OCI-LY1 (cell line): ENCODE results near the gene ATAT1.

ENCODE experiments used
- H2AFZ ChIP-seq: fragments of 200-600 bp; sonication (generic), shearing (Covaris generic); 2 replicates; pipeline ENCODE4 v1.6.0; 2014; ENCODE audit warnings: antibody characterized with exemption, mild to moderate bottlenecking, low read length
- H3F3A ChIP-seq: fragments of 200-600 bp; sonication (generic), shearing (Covaris generic); 2 replicates; pipeline ENCODE4 v1.6.0; 2014; ENCODE audit warnings: mild to moderate bottlenecking, antibody characterized with exemption, low read length, moderate library complexity; ENCODE audit not compliant: insufficient read depth
- H3K27ac ChIP-seq: fragments of 200-600 bp; sonication (generic); 2 replicates; pipeline ENCODE4 v1.5.1; 2014; ENCODE audit warnings: low read length, mixed run types, mild to moderate bottlenecking, low read depth; ENCODE audit not compliant: poor library complexity, severe bottlenecking
- H3K27me3 ChIP-seq: fragments of 200-600 bp; sonication (generic); 2 replicates; pipeline ENCODE4 v1.6.0; 2014; ENCODE audit warnings: antibody characterized with exemption, mild to moderate bottlenecking, low read length, moderate library complexity; ENCODE audit not compliant: insufficient read depth
- H3K36me3 ChIP-seq: fragments of 200-600 bp; sonication (generic); 2 replicates; pipeline ENCODE4 v1.6.1; 2014; ENCODE audit warnings: mild to moderate bottlenecking, antibody characterized with exemption, low read length, moderate library complexity, mixed read lengths; ENCODE audit not compliant: insufficient read depth
- H3K4me1 ChIP-seq: fragments of 200-600 bp; sonication (generic); 2 replicates; pipeline ENCODE4 v1.5.1; 2014; ENCODE audit warnings: mild to moderate bottlenecking, low read length, moderate library complexity; ENCODE audit not compliant: insufficient read depth, severe bottlenecking
- H3K4me2 ChIP-seq: fragments of 200-600 bp; sonication (generic), shearing (Covaris generic); 2 replicates; pipeline ENCODE4 v1.6.1; 2014; ENCODE audit warnings: low read length
- H3K4me3 ChIP-seq: fragments of 200-600 bp; sonication (generic); 2 replicates; pipeline ENCODE4 v1.5.1; 2014; ENCODE audit warnings: low read length, low read depth, mild to moderate bottlenecking, mixed read lengths; ENCODE audit not compliant: poor library complexity, severe bottlenecking
- H3K79me2 ChIP-seq: fragments of 200-600 bp; shearing (Covaris generic); 2 replicates; pipeline ENCODE4 v1.6.1; 2016; ENCODE audit warnings: mixed run types, low read length, mixed read lengths; ENCODE audit not compliant: insufficient read depth
- H3K9ac ChIP-seq: fragments of 200-600 bp; sonication (generic), shearing (Covaris generic); 2 replicates; pipeline ENCODE4 v1.6.1; 2014; ENCODE audit warnings: mild to moderate bottlenecking, low read length, mixed read lengths
- H3K9me2 ChIP-seq: fragments of 200-600 bp; sonication (generic), shearing (Covaris generic); 2 replicates; pipeline ENCODE4 v1.6.1; 2014; ENCODE audit warnings: low read depth, mild to moderate bottlenecking, low read length, mixed read lengths
- H3K9me3 ChIP-seq: fragments of 200-600 bp; shearing (Covaris generic); 2 replicates; pipeline ENCODE4 v1.6.1; 2014; ENCODE audit warnings: low read length, mixed read lengths
- H4K20me1 ChIP-seq: fragments of 200-600 bp; sonication (generic), shearing (Covaris generic); 2 replicates; pipeline ENCODE4 v1.6.0; 2016; ENCODE audit warnings: mild to moderate bottlenecking, low read length; ENCODE audit not compliant: insufficient read depth
- EZH2 ChIP-seq: fragments of 200-600 bp; sonication (generic), shearing (Covaris generic); IDR thresholded peaks from 2 replicates; pipeline ENCODE4 v1.8.0; 2017; ENCODE audit warnings: borderline replicate concordance, mixed run types, mild to moderate bottlenecking, antibody characterized with exemption, low read length, moderate library complexity, mixed read lengths
- TF ChIP-seq, protein P1 (sequence below): fragments of 200-600 bp; sonication (generic), shearing (Covaris generic); IDR thresholded peaks from 2 replicates; pipeline ENCODE4 v1.5.1; 2017; ENCODE audit warnings: mild to moderate bottlenecking, antibody characterized with exemption, low read length, moderate library complexity, mixed read lengths

Gene ATAT1

GRCh38 chr6:30689022-30689865, 62.6 kb downstream of the ATAT1 start:
- H4K20me1 ChIP-seq, result no peaks in the 10 kb centered on the region
- no peaks in the 10 kb centered on the region for H3K27me3 ChIP-seq
- peak overlapping the region; percentile 64 for H3K4me3 ChIP-seq
- peaks cover 66% of the 10 kb centered on the region for H3K4me1 ChIP-seq
- H3K27ac ChIP-seq, result peak overlapping the region; percentile 95
- peaks cover 12% of the 10 kb centered on the region for H3K79me2 ChIP-seq
- peaks cover 14% of the 10 kb centered on the region for H3F3A ChIP-seq
- peak overlapping the region; percentile 62 for H3K9ac ChIP-seq
- peak overlapping the region; percentile 75 for H3K4me2 ChIP-seq
- no peak for TF ChIP-seq EZH2
- TF ChIP-seq, protein P1, sequence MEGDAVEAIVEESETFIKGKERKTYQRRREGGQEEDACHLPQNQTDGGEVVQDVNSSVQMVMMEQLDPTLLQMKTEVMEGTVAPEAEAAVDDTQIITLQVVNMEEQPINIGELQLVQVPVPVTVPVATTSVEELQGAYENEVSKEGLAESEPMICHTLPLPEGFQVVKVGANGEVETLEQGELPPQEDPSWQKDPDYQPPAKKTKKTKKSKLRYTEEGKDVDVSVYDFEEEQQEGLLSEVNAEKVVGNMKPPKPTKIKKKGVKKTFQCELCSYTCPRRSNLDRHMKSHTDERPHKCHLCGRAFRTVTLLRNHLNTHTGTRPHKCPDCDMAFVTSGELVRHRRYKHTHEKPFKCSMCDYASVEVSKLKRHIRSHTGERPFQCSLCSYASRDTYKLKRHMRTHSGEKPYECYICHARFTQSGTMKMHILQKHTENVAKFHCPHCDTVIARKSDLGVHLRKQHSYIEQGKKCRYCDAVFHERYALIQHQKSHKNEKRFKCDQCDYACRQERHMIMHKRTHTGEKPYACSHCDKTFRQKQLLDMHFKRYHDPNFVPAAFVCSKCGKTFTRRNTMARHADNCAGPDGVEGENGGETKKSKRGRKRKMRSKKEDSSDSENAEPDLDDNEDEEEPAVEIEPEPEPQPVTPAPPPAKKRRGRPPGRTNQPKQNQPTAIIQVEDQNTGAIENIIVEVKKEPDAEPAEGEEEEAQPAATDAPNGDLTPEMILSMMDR, result no peak
- no peak overlapping the region for H2AFZ ChIP-seq
- H3K9me2 ChIP-seq, result no peaks in the 10 kb centered on the region
- no peaks in the 10 kb centered on the region for H3K9me3 ChIP-seq
- H3K36me3 ChIP-seq, result no peaks in the 10 kb centered on the region

GRCh38 chr6:30689985-30690384, 63.3 kb downstream of the ATAT1 start:
- no peaks in the 10 kb centered on the region for H3K27me3 ChIP-seq
- H3K4me3 ChIP-seq, result peak overlapping the region; percentile 64
- H3K4me1 ChIP-seq, result peaks cover 62% of the 10 kb centered on the region
- no peaks in the 10 kb centered on the region for H3K9me2 ChIP-seq
- no peak overlapping the region for H2AFZ ChIP-seq
- H3F3A ChIP-seq, result peaks cover 14% of the 10 kb centered on the region
- peak overlapping the region; percentile 75 for H3K4me2 ChIP-seq
- H3K9me3 ChIP-seq, result no peaks in the 10 kb centered on the region
- no peaks in the 10 kb centered on the region for H3K36me3 ChIP-seq
- no peaks in the 10 kb centered on the region for H4K20me1 ChIP-seq
- peaks cover 6% of the 10 kb centered on the region for H3K79me2 ChIP-seq
- peak overlapping the region; percentile 95 for H3K27ac ChIP-seq
- H3K9ac ChIP-seq, result peak overlapping the region; percentile 62
- TF ChIP-seq EZH2, result no peak
- TF ChIP-seq, protein P1, result no peak

DNA sequence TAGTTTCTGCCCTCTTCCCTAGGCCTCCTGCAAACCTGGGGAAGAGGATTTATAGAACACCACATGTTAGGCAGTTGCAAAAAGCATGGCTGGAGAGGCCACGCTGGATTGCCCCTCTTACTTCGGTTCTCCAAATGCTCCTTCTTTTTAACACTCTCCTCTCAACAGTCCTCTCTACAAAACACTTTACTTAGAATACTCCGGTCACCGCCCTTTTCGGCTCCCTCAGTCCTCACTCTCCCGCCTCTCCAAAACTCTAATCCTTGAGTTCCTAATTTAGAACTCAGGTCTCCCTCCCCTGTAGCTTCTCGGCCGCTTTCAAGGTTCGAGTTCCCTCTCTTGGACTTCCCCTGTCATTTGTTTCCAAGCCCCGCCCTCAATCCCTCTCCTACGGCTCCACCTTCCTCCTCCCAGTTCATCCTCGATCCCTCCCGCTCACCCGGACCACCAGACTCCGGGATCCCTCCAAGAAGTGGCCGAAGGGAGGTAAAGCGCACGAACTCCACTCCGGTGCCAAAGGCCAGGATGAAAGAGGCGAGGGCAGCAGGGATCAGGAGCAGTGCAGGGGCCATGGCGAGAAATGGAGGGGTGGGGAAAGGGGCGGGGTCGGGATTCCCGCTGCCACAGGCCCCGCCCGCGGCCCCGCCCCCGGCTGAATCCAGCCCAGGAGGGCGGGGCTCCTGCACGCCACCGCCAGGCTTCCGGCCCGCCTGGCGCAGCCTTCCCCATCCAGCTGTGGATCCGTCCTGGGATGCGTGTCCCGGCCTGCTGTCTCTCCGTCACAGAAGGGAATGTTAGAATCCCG, 63.9 kb downstream of the ATAT1 start, which contains the start of gene NRM:
NRM (minus strand) TSS at position 582 of the 805 bp plus-strand sequence; CDS start at position 572, 10 bp downstream.
- TF ChIP-seq EZH2, result no peak
- TF ChIP-seq, protein P1, result no peak
- Histone ChIP-seq H2AFZ (no peak within 1 kb of the TSS), H3K4me3 (peak within 1 kb of the TSS; percentile 64), H3K4me1 (peaks cover 56% of the 10 kb centered on the region), H3K4me2 (peak within 1 kb of the TSS; percentile 75), H3F3A (peaks cover 14% of the 10 kb centered on the region), H3K79me2 (peaks cover under 1% of the 10 kb centered on the region; the same call in 1 of the 2 replicates), H3K36me3 (no peaks in the 10 kb centered on the region), H3K9ac (peak within 1 kb of the TSS; percentile 62), H3K27ac (peak within 1 kb of the TSS; percentile 95), H3K9me2 (no peaks in the 10 kb centered on the region), H3K27me3 (no peaks in the 10 kb centered on the region), H3K9me3 (no peaks in the 10 kb centered on the region), H4K20me1 (no peaks in the 10 kb centered on the region)
